Omental fat pad (tissue), 4 donors: ENCODE measurements around the gene HTATIP2. TPM values are rescaled to one million over a fixed set of nuclear protein-coding genes. Genes with fewer than 3 reads are reported as not detected.

ENCODE experiments used
- ATAC-seq: fragments of 150-250 bp; one replicate; pipeline ENCODE4 v1.9.1; 2016; ENCODE audit warnings: mild to moderate bottlenecking, moderate library complexity; ENCODE audit not compliant: low FRiP score
- DNase-seq: peaks from one replicate; pipeline ENCODE4 v3.0.0-alpha.2; 2019; ENCODE audit warnings: low spot score
- total RNA-seq, 4 donors: library from RNA; depleted of rRNA; stranded (reverse); fragments of >200 nt; gene quantifications; one replicate each; pipeline ENCODE4 v1.1.0, GENCODE V29; 2016
- TF ChIP-seq, protein P1 (sequence below), 3 donors: fragments of 450-650 bp; IDR thresholded peaks; one replicate each; pipeline ENCODE4 v1.5.1; 2016 to 2017; ENCODE audit warnings: antibody characterized with exemption in 3 of 3, mild to moderate bottlenecking in 3 of 3, moderate library complexity in 2 of 3

The HTATIP2 gene
- total RNA-seq, 4 donors from 2014 or later: 21.7 to 69.7 (median 40.1) TPM

DNA sequence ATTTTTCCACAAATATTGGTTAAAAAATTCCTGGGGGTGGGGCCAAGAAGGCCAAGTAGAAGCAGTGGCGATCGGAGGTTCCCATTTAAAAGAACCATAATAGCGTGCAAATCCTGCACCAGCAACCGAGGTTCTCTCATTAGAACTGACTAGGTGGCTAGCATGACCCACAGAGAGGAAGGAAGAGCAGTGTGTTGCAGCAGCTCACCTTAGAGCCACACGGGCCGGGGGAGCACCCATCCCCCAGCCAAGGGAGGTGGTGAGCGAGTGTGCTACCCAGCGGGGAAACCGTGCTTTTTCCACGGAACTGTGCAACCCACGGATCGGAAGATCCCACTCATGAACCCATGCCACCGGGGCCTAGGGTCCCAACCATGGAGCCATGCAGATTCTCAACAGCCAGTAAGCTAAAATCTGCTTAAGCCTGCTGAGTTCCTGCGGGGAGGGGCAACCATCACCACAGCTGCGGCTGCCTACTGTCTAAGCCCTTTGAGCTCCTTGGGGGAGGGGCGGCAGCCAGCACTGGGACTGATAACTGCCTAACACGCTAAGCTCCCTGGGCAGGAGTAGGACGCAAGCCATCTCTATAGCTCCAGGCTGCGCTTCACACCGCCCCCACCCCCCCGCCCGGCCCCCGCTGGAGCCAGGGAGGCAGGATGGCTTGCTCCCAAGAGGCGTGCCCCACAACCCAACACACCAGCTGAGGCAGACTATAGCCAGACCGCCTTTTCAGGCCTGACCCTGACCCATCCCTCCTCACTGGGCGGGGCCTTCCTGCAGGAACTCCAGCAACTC is 21.0 kb upstream of the HTATIP2 start:
- TF ChIP-seq, protein P1, sequence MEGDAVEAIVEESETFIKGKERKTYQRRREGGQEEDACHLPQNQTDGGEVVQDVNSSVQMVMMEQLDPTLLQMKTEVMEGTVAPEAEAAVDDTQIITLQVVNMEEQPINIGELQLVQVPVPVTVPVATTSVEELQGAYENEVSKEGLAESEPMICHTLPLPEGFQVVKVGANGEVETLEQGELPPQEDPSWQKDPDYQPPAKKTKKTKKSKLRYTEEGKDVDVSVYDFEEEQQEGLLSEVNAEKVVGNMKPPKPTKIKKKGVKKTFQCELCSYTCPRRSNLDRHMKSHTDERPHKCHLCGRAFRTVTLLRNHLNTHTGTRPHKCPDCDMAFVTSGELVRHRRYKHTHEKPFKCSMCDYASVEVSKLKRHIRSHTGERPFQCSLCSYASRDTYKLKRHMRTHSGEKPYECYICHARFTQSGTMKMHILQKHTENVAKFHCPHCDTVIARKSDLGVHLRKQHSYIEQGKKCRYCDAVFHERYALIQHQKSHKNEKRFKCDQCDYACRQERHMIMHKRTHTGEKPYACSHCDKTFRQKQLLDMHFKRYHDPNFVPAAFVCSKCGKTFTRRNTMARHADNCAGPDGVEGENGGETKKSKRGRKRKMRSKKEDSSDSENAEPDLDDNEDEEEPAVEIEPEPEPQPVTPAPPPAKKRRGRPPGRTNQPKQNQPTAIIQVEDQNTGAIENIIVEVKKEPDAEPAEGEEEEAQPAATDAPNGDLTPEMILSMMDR (IDR thresholded peaks at IDR 0.05): no peak
- DNase-seq: no peak
- ATAC-seq: no peak

DNA sequence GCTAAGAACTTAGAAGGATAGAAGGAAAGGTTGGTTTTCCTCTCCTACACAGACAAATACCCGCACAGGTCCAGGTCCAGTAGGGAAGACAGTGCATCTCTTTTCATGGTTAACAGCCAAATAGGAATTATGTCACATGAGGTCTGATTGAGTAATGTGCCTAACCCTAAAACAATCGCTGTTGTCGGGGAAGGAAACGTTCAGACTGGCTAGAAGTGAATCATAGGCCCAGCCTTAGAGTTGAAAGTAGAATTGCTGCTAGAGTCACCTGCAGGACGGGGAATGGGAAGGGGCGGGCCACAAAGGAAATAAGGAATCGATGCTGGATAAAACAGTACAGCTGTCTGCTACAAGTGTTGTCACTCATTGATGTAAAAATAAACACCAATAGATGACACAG is 12.4 kb upstream of the HTATIP2 start:
- no peak for ATAC-seq
- TF ChIP-seq, protein P1 (IDR thresholded peaks at IDR 0.05): no peak
- DNase-seq: no peak

DNA sequence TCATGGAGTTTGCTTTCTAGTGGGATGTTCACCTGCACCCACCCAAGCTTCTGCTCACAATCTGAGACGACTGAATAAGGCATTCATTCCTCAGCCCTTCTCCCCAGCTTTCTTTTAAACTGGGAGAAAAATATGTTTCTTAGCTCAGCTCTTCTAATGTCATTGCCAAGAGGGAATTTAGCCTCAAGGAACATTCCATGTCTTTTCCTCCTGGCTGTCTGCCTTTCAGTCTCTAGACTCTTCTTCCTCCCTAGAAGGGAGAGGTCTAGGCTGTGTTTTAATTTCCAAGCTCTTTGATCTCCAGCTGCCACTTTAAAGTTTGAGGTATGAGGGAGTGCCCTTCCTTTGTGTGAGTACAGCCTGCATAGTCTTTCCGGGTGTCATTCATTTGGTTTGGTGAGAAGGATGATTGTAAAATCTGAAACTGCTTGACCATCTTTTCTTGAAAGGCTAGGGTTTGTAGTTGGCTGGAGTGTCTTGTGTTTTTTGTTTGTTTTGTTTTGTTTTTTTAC is 11.7 kb upstream of the HTATIP2 start:
- no peak for ATAC-seq
- TF ChIP-seq, protein P1 (IDR thresholded peaks at IDR 0.05): no peak
- DNase-seq: no peak

DNA sequence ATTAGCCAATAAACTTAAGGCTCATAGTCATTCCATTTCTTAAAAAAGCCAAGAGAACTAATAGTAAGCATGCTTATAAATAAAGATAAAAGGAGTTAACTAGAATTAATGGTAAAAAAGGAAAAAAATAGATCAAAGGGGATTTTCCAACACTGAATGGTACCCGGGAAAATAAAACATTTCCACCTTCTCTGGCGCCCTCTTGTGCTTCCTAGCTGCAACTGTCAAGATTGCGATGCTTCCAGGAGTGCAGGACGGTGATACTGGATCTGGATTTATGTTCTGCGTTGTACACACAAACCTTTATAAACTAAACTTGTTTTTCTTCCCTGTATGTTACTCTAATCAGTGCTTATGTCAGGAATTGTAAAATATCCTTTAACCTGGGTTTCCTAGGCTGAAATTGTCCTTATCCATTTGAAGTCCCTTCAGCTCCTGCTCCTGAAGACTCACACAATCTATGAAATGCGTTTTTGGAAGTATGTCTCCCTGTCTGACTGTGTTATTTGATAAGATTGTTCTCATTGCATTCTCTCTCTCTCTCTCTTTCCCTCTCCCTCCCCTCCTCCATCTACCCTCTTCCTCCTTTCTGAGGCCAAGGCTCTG is 9.6 kb upstream of the HTATIP2 start:
- TF ChIP-seq, protein P1 (IDR thresholded peaks at IDR 0.05): no peak
- DNase-seq (no peak), ATAC-seq (no peak)

DNA sequence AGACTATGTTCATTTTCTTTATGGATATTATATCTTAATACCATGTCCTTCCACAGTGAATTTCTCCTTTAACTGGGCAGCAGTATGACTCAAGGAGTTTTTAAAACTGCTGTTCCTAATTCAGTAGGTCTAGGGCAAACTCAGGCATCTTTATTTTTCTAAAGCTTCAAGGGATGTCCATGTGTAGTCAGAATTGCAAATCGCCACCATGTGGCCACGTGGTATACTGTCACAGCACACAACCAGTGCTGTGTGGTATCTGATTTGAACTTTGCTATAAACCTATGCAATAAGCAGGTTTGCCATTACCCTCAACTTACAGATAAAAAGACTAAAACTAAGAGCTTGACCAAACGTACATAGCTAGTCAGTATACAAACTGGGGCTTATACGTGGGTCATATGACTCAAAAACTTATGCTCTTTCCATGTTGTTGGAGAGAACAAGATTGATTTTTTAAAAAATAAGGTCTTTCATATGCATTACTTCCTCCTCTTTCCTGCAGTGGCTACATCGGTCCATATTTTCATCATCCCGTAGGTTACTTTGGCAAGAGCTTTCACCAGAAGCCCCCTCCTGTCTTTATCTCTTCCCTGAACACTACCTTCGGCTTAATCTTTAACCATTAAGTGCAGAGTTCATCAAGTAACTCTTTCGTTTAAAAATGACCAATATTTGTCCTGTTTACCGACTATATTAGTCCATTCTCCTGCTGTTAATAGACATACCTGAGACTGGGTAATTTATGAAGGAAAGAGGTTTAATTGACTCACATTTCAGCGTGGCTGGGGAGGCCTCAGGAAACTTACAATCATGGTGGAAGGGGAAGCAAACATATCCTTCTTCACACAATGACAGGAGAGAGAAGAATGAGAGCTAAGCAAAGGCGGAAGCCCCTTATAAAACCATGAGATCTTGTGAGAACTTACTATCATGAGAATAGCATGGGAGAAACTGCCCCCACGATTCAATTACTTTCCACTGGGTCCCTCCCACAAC is 8.0 kb upstream of the HTATIP2 start:
- TF ChIP-seq, protein P1 (IDR thresholded peaks at IDR 0.05): no peak
- ATAC-seq: no peak
- no peak for DNase-seq

DNA sequence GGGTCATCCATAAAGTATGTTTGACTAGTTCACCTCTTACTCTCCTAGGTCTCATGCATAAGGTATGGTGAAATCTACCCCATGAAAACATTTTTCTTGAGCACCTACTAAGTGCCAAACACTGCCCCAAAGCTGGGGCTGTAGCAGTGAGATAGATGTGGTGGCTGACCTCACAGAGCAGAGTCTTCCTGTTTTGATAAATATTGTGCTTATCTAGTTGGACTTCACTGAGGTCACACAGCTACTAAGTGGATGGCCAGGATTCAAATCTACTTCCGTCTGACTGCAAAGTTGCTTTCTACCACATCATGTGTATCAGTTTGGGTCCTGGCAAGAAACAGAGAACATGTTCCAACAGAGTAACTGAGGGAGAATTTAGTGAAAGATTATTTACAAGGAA is 6.4 kb upstream of the HTATIP2 start:
- DNase-seq (no peak), ATAC-seq (no peak)
- TF ChIP-seq, protein P1 (IDR thresholded peaks at IDR 0.05): no peak
